Loucy (cell line): ENCODE data around the gene CLDND2.

Experiments used
- CTCF ChIP-seq: fragments of 200-600 bp; sonication (generic); conservative IDR thresholded peaks from 2 replicates; pipeline ENCODE4 v1.5.1; 2014; ENCODE audit warnings: mild to moderate bottlenecking, antibody characterized with exemption, low read length
- EZH2phosphoT487 ChIP-seq: fragments of 200-600 bp; IDR thresholded peaks from 2 replicates; pipeline ENCODE4 v1.6.1; 2018; ENCODE audit warnings: antibody characterized with exemption, mild to moderate bottlenecking, moderate library complexity, borderline replicate concordance

GRCh38 chr19:51391073-51391611, 22.3 kb upstream of the CLDND2 start:
- TF ChIP-seq CTCF = no peak
- TF ChIP-seq EZH2phosphoT487 = no peak
